Adrenal gland (tissue), 5 donors: ENCODE measurements around the gene CTDSP2.

ENCODE experiments used
- POLR2A ChIP-seq, 2 donors: fragments of 450-650 bp; IDR thresholded peaks; one replicate each; pipeline ENCODE4 v1.6.1; 2017; ENCODE audit warnings: antibody characterized with exemption in 2 of 2, mild to moderate bottlenecking in 2 of 2, moderate library complexity in 1 of 2
- TF ChIP-seq, protein P1 (sequence below), 6 experiments: fragments of 450-650 bp in 4 of 6; fragments of 200-600 bp in 2 of 6; sonication (generic) in 1 of 6; IDR thresholded peaks; 1 replicate in 5 of 6; 2 replicates in 1 of 6; pipeline versions ENCODE4 v1.5.1 to v1.8.0; 2016 to 2021; ENCODE audit warnings: antibody characterized with exemption in 6 of 6, mild to moderate bottlenecking in 2 of 6, moderate library complexity in 1 of 6
- donor health status: DM: no; HTN: no; CAD: no.

DNA sequence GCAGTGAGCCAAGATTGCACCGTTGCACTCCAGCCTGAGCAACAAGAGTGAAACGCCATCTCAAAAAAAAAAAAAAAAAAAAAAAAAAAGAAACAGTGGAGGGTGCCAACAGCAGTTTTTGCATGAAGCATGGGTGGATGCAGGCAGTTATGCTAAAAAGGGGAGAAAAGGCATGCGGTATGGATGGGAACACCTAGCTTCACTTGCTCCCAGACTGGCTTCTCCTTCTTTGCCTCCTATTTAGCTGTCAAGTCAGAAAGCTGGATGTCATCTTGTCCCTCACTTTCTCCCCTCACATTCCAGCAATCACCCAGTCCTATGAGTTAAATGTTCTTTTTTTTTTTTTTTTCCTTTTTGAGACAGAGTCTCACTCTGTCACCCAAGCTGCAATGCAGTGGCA, 71.5 kb downstream of the CTDSP2 start:
- TF ChIP-seq POLR2A (IDR thresholded peaks at IDR 0.05) = no peak
- TF ChIP-seq, protein P1, sequence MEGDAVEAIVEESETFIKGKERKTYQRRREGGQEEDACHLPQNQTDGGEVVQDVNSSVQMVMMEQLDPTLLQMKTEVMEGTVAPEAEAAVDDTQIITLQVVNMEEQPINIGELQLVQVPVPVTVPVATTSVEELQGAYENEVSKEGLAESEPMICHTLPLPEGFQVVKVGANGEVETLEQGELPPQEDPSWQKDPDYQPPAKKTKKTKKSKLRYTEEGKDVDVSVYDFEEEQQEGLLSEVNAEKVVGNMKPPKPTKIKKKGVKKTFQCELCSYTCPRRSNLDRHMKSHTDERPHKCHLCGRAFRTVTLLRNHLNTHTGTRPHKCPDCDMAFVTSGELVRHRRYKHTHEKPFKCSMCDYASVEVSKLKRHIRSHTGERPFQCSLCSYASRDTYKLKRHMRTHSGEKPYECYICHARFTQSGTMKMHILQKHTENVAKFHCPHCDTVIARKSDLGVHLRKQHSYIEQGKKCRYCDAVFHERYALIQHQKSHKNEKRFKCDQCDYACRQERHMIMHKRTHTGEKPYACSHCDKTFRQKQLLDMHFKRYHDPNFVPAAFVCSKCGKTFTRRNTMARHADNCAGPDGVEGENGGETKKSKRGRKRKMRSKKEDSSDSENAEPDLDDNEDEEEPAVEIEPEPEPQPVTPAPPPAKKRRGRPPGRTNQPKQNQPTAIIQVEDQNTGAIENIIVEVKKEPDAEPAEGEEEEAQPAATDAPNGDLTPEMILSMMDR (IDR thresholded peaks at IDR 0.05) = no peak
